IMR-90 (cell line): ENCODE results near the gene KIF22. TPM values are rescaled to one million over a fixed set of nuclear protein-coding genes. Genes with fewer than 3 reads are reported as not detected.
"Not testable (repeated sequence)": the region's sequence is repeated elsewhere in the genome, so short reads cannot be mapped to it uniquely, and the experiment has no call there.

Experiments used
- ATAC-seq: fragments of 200-7000 bp; cut with Tn5 transposase; 2 replicates; pipeline ENCODE4 v1.9.1; 2020; ENCODE audit warnings: low read depth, mild to moderate bottlenecking, moderate library complexity
- BruUV-seq: library from RNA; stranded (reverse); fragments of 400-500 nt; replicated peaks from 2 replicates; lab custom pipeline; 2021; lab: Mats Ljungman, UMichigan
- CTCF ChIA-PET: fragments of 300-600 bp; formaldehyde crosslinking; extraction: SDS; loops from one replicate; lab custom pipeline; 2021; ENCODE audit warnings: antibody characterized with exemption; lab: Yijun Ruan, JAX
- POLR2A ChIA-PET: fragments of 300-600 bp; sonication (Branson Sonifier 250); formaldehyde crosslinking; loops from one replicate; lab custom pipeline; 2022; ENCODE audit warnings: antibody characterized with exemption; ENCODE audit not compliant: unreplicated experiment; lab: Charles Lee
- DNase-seq: peaks from one replicate; pipeline ENCODE4 v3.0.0; 2013
- H2AFZ ChIP-seq: replicated peaks from 2 replicates; pipeline ENCODE3; 2013; ENCODE audit warnings: low read length, mild to moderate bottlenecking; ENCODE audit not compliant: poor library complexity
- H2AK5ac ChIP-seq: 2 replicates; pipeline ENCODE4 v1.6.1; 2013; ENCODE audit warnings: low read depth, low read length, inconsistent platforms
- H2AK9ac ChIP-seq: replicated peaks from 2 replicates; pipeline ENCODE3; 2013; ENCODE audit warnings: mild to moderate bottlenecking, low read depth, low read length, moderate library complexity; ENCODE audit not compliant: poor library complexity
- H2BK120ac ChIP-seq: 2 replicates; pipeline ENCODE4 v1.6.1; 2013; ENCODE audit warnings: low read depth, low read length, inconsistent platforms
- H2BK15ac ChIP-seq: 3 replicates; pipeline ENCODE4 v1.6.1; 2013; ENCODE audit warnings: low read depth, low read length, inconsistent platforms
- H2BK20ac ChIP-seq: 2 replicates; pipeline ENCODE4 v1.6.1; 2013; ENCODE audit warnings: low read depth, mild to moderate bottlenecking, inconsistent platforms, low read length, moderate library complexity
- H2BK5ac ChIP-seq: 2 replicates; pipeline ENCODE4 v1.6.1; 2013; ENCODE audit warnings: mild to moderate bottlenecking, low read depth, low read length, inconsistent platforms; ENCODE audit not compliant: poor library complexity, severe bottlenecking
- H3K14ac ChIP-seq: replicated peaks from 2 replicates; pipeline ENCODE4 v1.6.1; 2013; ENCODE audit warnings: low read depth, low read length, inconsistent platforms
- H3K18ac ChIP-seq: 2 replicates; pipeline ENCODE4 v1.6.1; 2013; ENCODE audit warnings: low read depth, low read length, control low read depth
- H3K23ac ChIP-seq: 2 replicates; pipeline ENCODE4 v1.6.1; 2013; ENCODE audit warnings: low read depth, low read length, inconsistent platforms
- H3K27ac ChIP-seq: 2 replicates; pipeline ENCODE4 v1.5.1; 2013; ENCODE audit warnings: mild to moderate bottlenecking, control low read depth, low read length; ENCODE audit not compliant: insufficient read depth
- H3K27me3 ChIP-seq: 2 replicates; pipeline ENCODE4 v1.6.1; 2013; ENCODE audit warnings: low read length; ENCODE audit not compliant: control insufficient read depth, insufficient read depth
- H3K36me3 ChIP-seq: 2 replicates; pipeline ENCODE4 v1.6.1; 2013; ENCODE audit warnings: low read length, mixed read lengths; ENCODE audit not compliant: control insufficient read depth, insufficient read depth
- H3K4ac ChIP-seq: 2 replicates; pipeline ENCODE4 v1.6.1; 2013; ENCODE audit warnings: low read depth, low read length, inconsistent platforms
- H3K4me1 ChIP-seq: 2 replicates; pipeline ENCODE4 v1.6.1; 2013; ENCODE audit warnings: low read length, mixed read lengths; ENCODE audit not compliant: control insufficient read depth, insufficient read depth
- H3K4me2 ChIP-seq: 2 replicates; pipeline ENCODE4 v1.6.1; 2013; ENCODE audit warnings: low read depth, mild to moderate bottlenecking, control low read depth, low read length, moderate library complexity
- H3K4me3 ChIP-seq: 2 replicates; pipeline ENCODE4 v1.5.1; 2013; ENCODE audit warnings: low read depth, mild to moderate bottlenecking, control low read depth, low read length, moderate library complexity; ENCODE audit not compliant: insufficient read depth
- H3K56ac ChIP-seq: 2 replicates; pipeline ENCODE4 v1.6.1; 2013; ENCODE audit warnings: low read length, inconsistent platforms; ENCODE audit not compliant: insufficient read depth; ENCODE audit errors: extremely low read depth
- H3K79me1 ChIP-seq, 2 experiments: 2 replicates each; pipeline ENCODE4 v1.6.1; 2013; ENCODE audit warnings: low read length in 2 of 2, inconsistent platforms in 1 of 2, low read depth in 1 of 2
- H3K9ac ChIP-seq: 2 replicates; pipeline ENCODE4 v1.6.1; 2013; ENCODE audit warnings: low read depth, low read length, control low read depth
- H3K9me1 ChIP-seq: 2 replicates; pipeline ENCODE4 v1.6.1; 2013; ENCODE audit warnings: low read length, inconsistent platforms; ENCODE audit not compliant: insufficient read depth
- H3K9me3 ChIP-seq: 2 replicates; pipeline ENCODE4 v1.6.1; 2013; ENCODE audit warnings: low read length; ENCODE audit not compliant: control insufficient read depth, insufficient read depth
- H4K20me1 ChIP-seq: 2 replicates; pipeline ENCODE4 v1.6.1; 2013; ENCODE audit warnings: low read length, inconsistent platforms; ENCODE audit not compliant: insufficient read depth
- H4K5ac ChIP-seq: 2 replicates; pipeline ENCODE4 v1.6.1; 2013; ENCODE audit warnings: mild to moderate bottlenecking, low read depth, low read length, control low read depth
- H4K8ac ChIP-seq, 2 experiments: 2 replicates each; pipeline ENCODE4 v1.6.1; 2013; ENCODE audit warnings: low read depth in 2 of 2, low read length in 2 of 2, control low read depth in 1 of 2, inconsistent platforms in 1 of 2
- H4K91ac ChIP-seq: 2 replicates; pipeline ENCODE4 v1.6.1; 2013; ENCODE audit warnings: low read depth, low read length, inconsistent platforms; ENCODE audit not compliant: insufficient read depth
- WGBS, 2 experiments: methylation state at CpG; one replicate each; pipeline versions ENCODE4 v1.1.5 to v1.1.7; 2013; ENCODE audit warnings: missing lambda C conversion rate in 2 of 2; ENCODE audit not compliant: insufficient read length in 1 of 2; ENCODE audit errors: extremely low coverage in 2 of 2; 5-methylcytosine and 5-hydroxymethylcytosine counted together
- dilution Hi-C: fragments of 300-500 bp; cut with HindIII; formaldehyde crosslinking; loops from one replicate; pipeline ENCODE4 v1.14.3; 2018; ENCODE audit warnings: low sequenced_read_pairs; ENCODE audit not compliant: unreplicated experiment
- in situ Hi-C: fragments of 300-500 bp; cut with MboI; formaldehyde crosslinking; loops from 3 replicates; pipeline ENCODE4 v1.14.3; 2019; ENCODE audit warnings: low sequenced_read_pairs, inconsistent platforms, mixed read lengths
- intact Hi-C: fragments of 100-400 bp; cut with micrococcal nuclease; formaldehyde crosslinking; loops from 2 replicates; pipeline ENCODE4 v1.10.0; 2022
- polyA plus RNA-seq, 3 experiments: library from polyadenylated mRNA; depleted of rRNA; stranded (reverse); fragments of >200 nt; gene quantifications; 2 replicates each; pipeline ENCODE4 v1.2.3, GENCODE V29; 2012; ENCODE audit warnings: low replicate concordance in 1 of 3
- total RNA-seq: library from RNA; depleted of rRNA; stranded (reverse); fragments of >200 nt; gene quantifications from 2 replicates; pipeline ENCODE4 v1.2.3, GENCODE V29; 2012

The KIF22 gene
- total and polyA plus RNA-seq, 2 of the 4 experiments (the other 2 are of a cell fraction), result 43.0 to 65.1 TPM

- H2AFZ ChIP-seq, H3K14ac ChIP-seq, POLR2A ChIA-PET, H3K4me2 ChIP-seq, H3K4ac ChIP-seq, DNase-seq, H3K36me3 ChIP-seq, H3K18ac ChIP-seq, H4K91ac ChIP-seq, H3K9me3 ChIP-seq, H3K27me3 ChIP-seq, H2BK120ac ChIP-seq, H3K9me1 ChIP-seq, intact Hi-C loops, H2AK9ac ChIP-seq, in situ Hi-C loops, H2BK5ac ChIP-seq, H4K8ac ChIP-seq, H2AK5ac ChIP-seq, H4K20me1 ChIP-seq, H3K9ac ChIP-seq, ATAC-seq, H3K4me1 ChIP-seq, H3K23ac ChIP-seq, H3K56ac ChIP-seq, H3K4me3 ChIP-seq, dilution Hi-C loops, H3K27ac ChIP-seq, BruUV-seq, H3K79me1 ChIP-seq, H2BK20ac ChIP-seq, H4K5ac ChIP-seq, H2BK15ac ChIP-seq: not testable (repeated sequence)
- WGBS, 2 experiments, result 90% methylated on average over 2 of the region's 8 CpGs; no CpG with 5 or more reads in 1 of the 2 experiments
- CTCF ChIA-PET, result interaction anchor here (0.6 to 1.1 kb wide), 3 partner anchors 25 to 274 kb away, joined by 3 to 4 read pairs (median 3); partner anchors contain the start of gene TLCD3B
These were observed 33.5 kb upstream of the KIF22 start for GRCh38 chr16:29757086-29757485.
